Adrenal gland (tissue), 5 donors: ENCODE data around the gene PGM2.

Source experiments
- CTCF ChIP-seq, 6 experiments: fragments of 450-650 bp in 4 of 6; fragments of 200-600 bp in 2 of 6; sonication (generic) in 1 of 6; IDR thresholded peaks; 1 replicate in 5 of 6; 2 replicates in 1 of 6; pipeline versions ENCODE4 v1.5.1 to v1.8.0; 2016 to 2021; ENCODE audit warnings: antibody characterized with exemption in 6 of 6, mild to moderate bottlenecking in 2 of 6, moderate library complexity in 1 of 6
- POLR2A ChIP-seq, 2 donors: fragments of 450-650 bp; IDR thresholded peaks; one replicate each; pipeline ENCODE4 v1.6.1; 2017; ENCODE audit warnings: antibody characterized with exemption in 2 of 2, mild to moderate bottlenecking in 2 of 2, moderate library complexity in 1 of 2
- donor health status: DM: no; HTN: no; CAD: no.

DNA sequence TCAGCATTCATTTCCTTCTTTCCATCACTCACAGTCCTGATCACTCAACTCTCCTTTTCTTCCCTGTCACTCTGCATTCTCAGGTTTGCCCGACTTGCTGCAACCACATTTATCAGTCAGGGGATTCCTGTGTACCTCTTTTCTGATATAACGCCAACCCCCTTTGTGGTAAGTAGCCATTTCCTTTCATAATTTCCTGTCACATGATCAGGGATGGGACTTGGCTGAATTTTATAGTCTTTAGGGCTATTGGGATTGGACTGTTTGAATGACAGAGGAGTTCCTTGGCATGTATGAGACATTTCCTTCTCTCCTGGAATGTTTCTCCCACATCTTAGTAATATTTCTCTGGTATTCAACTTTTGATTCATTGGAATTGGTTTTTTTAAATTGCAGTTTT is 11.0 kb downstream of the PGM2 start:
- no peak for TF ChIP-seq CTCF (IDR thresholded peaks at IDR 0.05)
- no peak for TF ChIP-seq POLR2A (IDR thresholded peaks at IDR 0.05)
